Endothelial cell of umbilical vein (primary cell): Measurements from ENCODE around the gene VIT.
A peak's percentile ranks its signal among the peaks of the same experiment; 100 is the strongest.

Experiments
- EZH2 ChIP-seq: IDR thresholded peaks from 2 replicates; pipeline ENCODE4 v1.6.1; 2012; ENCODE audit warnings: borderline replicate concordance, low read depth, mild to moderate bottlenecking, moderate library complexity, low read length, inconsistent platforms; ENCODE audit not compliant: severe bottlenecking
- GATA2 ChIP-seq: IDR thresholded peaks from 2 replicates; pipeline ENCODE4 v1.7.0; 2011; ENCODE audit warnings: low read depth, mild to moderate bottlenecking, moderate library complexity, mixed read lengths, low read length; ENCODE audit not compliant: insufficient read length, insufficient read depth
- POLR2A ChIP-seq: IDR thresholded peaks from 2 replicates; pipeline ENCODE4 v1.6.1; 2012; ENCODE audit warnings: low read depth, mild to moderate bottlenecking, control low read depth, low read length
- POLR2AphosphoS5 ChIP-seq: IDR thresholded peaks from 2 replicates; pipeline ENCODE4 v1.6.1; 2012; ENCODE audit warnings: low read depth, mild to moderate bottlenecking, control low read depth, low read length, moderate library complexity; ENCODE audit not compliant: insufficient read depth
- TF ChIP-seq, protein P1 (sequence below), 2 donors: IDR thresholded peaks; 1 replicate in 1 of 2; 2 replicates in 1 of 2; pipeline ENCODE4 v1.5.1; 2011; ENCODE audit warnings: low read length in 2 of 2, mild to moderate bottlenecking in 2 of 2, moderate library complexity in 2 of 2, control low read depth in 1 of 2, inconsistent platforms in 1 of 2, low read depth in 1 of 2; ENCODE audit not compliant: insufficient read depth in 1 of 2; ENCODE audit errors: extremely low read depth in 1 of 2
- TF ChIP-seq, protein P2 (sequence below): IDR thresholded peaks from 2 replicates; pipeline ENCODE4 v1.6.1; 2011; ENCODE audit not compliant: insufficient read depth, insufficient read length

DNA sequence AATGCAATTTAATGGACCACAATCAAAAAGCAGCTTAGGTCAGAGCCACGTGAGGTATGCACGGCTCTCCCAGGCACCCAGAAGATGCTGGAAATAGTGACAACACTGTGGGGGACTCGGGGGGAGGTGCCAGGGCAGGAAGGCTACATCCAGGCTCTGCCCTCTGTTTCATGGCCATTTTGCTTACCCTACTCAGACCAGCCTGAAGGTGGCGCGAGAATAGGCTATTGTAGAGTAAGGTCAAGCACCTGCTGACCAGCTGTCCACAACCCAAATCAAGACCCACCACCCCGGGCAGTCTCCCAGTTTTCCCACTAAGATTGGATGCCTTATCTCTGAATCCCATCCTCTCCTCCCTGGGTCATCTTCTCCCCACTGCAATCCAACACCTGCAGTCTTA is 115.7 kb downstream of the VIT start:
- no peak for TF ChIP-seq EZH2
- no peak for TF ChIP-seq POLR2AphosphoS5
- TF ChIP-seq, protein P1, sequence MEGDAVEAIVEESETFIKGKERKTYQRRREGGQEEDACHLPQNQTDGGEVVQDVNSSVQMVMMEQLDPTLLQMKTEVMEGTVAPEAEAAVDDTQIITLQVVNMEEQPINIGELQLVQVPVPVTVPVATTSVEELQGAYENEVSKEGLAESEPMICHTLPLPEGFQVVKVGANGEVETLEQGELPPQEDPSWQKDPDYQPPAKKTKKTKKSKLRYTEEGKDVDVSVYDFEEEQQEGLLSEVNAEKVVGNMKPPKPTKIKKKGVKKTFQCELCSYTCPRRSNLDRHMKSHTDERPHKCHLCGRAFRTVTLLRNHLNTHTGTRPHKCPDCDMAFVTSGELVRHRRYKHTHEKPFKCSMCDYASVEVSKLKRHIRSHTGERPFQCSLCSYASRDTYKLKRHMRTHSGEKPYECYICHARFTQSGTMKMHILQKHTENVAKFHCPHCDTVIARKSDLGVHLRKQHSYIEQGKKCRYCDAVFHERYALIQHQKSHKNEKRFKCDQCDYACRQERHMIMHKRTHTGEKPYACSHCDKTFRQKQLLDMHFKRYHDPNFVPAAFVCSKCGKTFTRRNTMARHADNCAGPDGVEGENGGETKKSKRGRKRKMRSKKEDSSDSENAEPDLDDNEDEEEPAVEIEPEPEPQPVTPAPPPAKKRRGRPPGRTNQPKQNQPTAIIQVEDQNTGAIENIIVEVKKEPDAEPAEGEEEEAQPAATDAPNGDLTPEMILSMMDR (IDR thresholded peaks at IDR 0.05; ENCODE audit: extremely low read depth in 1 of 2, insufficient read depth in 1 of 2, low read depth in 1 of 2, low read length in 2 of 2), result peak; percentile 19 to 28
- no peak for TF ChIP-seq POLR2A
- TF ChIP-seq, protein P2, sequence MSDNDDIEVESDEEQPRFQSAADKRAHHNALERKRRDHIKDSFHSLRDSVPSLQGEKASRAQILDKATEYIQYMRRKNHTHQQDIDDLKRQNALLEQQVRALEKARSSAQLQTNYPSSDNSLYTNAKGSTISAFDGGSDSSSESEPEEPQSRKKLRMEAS, result no peak
- TF ChIP-seq GATA2, result no peak
